HEK293 (cell line): ENCODE results near the gene FAM98C.

Source experiments
- CTCF ChIA-PET: fragments of 350-600 bp; formaldehyde crosslinking; extraction: SDS; loops from one replicate; lab custom pipeline; 2021; ENCODE audit warnings: antibody characterized with exemption; lab: Yijun Ruan, JAX
- POLR2A ChIA-PET: fragments of 300-600 bp; formaldehyde crosslinking; extraction: SDS; loops from one replicate; lab custom pipeline; 2020; ENCODE audit warnings: antibody characterized with exemption, inconsistent platforms; lab: Yijun Ruan, JAX
- H3K27ac ChIP-seq: fragments of 200-500 bp; sonication (Bioruptor generic); 2 replicates; pipeline ENCODE4 v1.5.1; 2014; ENCODE audit warnings: low read depth, low read length, control low read depth, inconsistent platforms; ENCODE audit errors: extremely low read depth
- H3K36me3 ChIP-seq, 2 experiments: fragments of 200-500 bp in 1 of 2; sonication (Bioruptor generic) in 1 of 2; 1 replicate in 1 of 2; 2 replicates in 1 of 2; pipeline ENCODE4 v1.5.1; 2014 to 2017; ENCODE audit warnings: inconsistent platforms in 2 of 2, low read length in 2 of 2; ENCODE audit not compliant: control insufficient read depth in 2 of 2, insufficient read depth in 1 of 2
- H3K4me1 ChIP-seq: fragments of 200-500 bp; sonication (Bioruptor generic); 2 replicates; pipeline ENCODE4 v1.5.1; 2014; ENCODE audit warnings: mild to moderate bottlenecking, low read length, inconsistent platforms; ENCODE audit not compliant: control insufficient read depth, insufficient read depth
- H3K4me3 ChIP-seq: 2 replicates; pipeline ENCODE4 v1.5.1; 2011; ENCODE audit warnings: low read depth, mild to moderate bottlenecking, control low read depth, low read length, moderate library complexity
- H3K9me3 ChIP-seq: fragments of 200-500 bp; sonication (Bioruptor generic); 2 replicates; pipeline ENCODE4 v1.5.1; 2014; ENCODE audit warnings: low read depth, low read length, inconsistent platforms; ENCODE audit not compliant: control insufficient read depth, insufficient read depth
- FEZF1 ChIP-seq: fragments of 450-650 bp; formaldehyde crosslinking; IDR thresholded peaks from 2 replicates; pipeline ENCODE4 v1.5.1; 2016; ENCODE audit warnings: missing biosample characterization, missing genetic modification characterization
- GLIS2 ChIP-seq: fragments of 450-650 bp; formaldehyde crosslinking; IDR thresholded peaks from 2 replicates; pipeline ENCODE4 v1.5.1; 2016; ENCODE audit warnings: missing biosample characterization, missing genetic modification characterization
- HOXA7 ChIP-seq: sonication (generic); formaldehyde crosslinking; IDR thresholded peaks from 2 replicates; pipeline ENCODE4 v1.8.1; 2022; ENCODE audit warnings: missing genetic modification reagents, borderline replicate concordance
- KLF16 ChIP-seq: fragments of 450-650 bp; formaldehyde crosslinking; IDR thresholded peaks from 2 replicates; pipeline ENCODE4 v1.5.1; 2017; ENCODE audit warnings: missing biosample characterization, missing genetic modification characterization
- PRDM10 ChIP-seq: fragments of 450-650 bp; formaldehyde crosslinking; IDR thresholded peaks from 2 replicates; pipeline ENCODE4 v1.5.1; 2016; ENCODE audit warnings: missing biosample characterization, missing genetic modification characterization
- SCRT1 ChIP-seq: fragments of 450-650 bp; formaldehyde crosslinking; IDR thresholded peaks from 2 replicates; pipeline ENCODE4 v1.5.1; 2016; ENCODE audit warnings: missing biosample characterization, missing genetic modification characterization, borderline replicate concordance
- SCRT2 ChIP-seq: fragments of 450-650 bp; formaldehyde crosslinking; IDR thresholded peaks from 2 replicates; pipeline ENCODE4 v1.5.1; 2016; ENCODE audit warnings: missing biosample characterization, missing genetic modification characterization
- TRIM28 ChIP-seq: IDR thresholded peaks from 2 replicates; pipeline ENCODE4 v1.6.1; 2011; ENCODE audit warnings: low read length, control low read depth, borderline replicate concordance
- WT1 ChIP-seq: fragments of 450-650 bp; formaldehyde crosslinking; IDR thresholded peaks from 2 replicates; pipeline ENCODE4 v1.5.1; 2016; ENCODE audit warnings: missing biosample characterization, missing genetic modification characterization
- YY1 ChIP-seq: fragments of 450-650 bp; formaldehyde crosslinking; IDR thresholded peaks from 2 replicates; pipeline ENCODE4 v1.5.1; 2018; ENCODE audit warnings: missing biosample characterization, missing genetic modification characterization
- YY2 ChIP-seq: fragments of 450-650 bp; formaldehyde crosslinking; IDR thresholded peaks from 2 replicates; pipeline ENCODE4 v1.5.1; 2016; ENCODE audit warnings: missing biosample characterization, missing genetic modification characterization
- ZBTB48 ChIP-seq: fragments of 450-650 bp; formaldehyde crosslinking; IDR thresholded peaks from 2 replicates; pipeline ENCODE4 v1.5.1; 2016; ENCODE audit warnings: missing biosample characterization, missing genetic modification characterization
- ZNF16 ChIP-seq: fragments of 450-650 bp; formaldehyde crosslinking; IDR thresholded peaks from 2 replicates; pipeline ENCODE4 v1.5.1; 2016; ENCODE audit warnings: low read depth, missing biosample characterization, missing genetic modification characterization
- ZNF2 ChIP-seq: fragments of 450-650 bp; formaldehyde crosslinking; IDR thresholded peaks from 2 replicates; pipeline ENCODE4 v1.5.1; 2016; ENCODE audit warnings: missing biosample characterization, missing genetic modification characterization
- ZNF214 ChIP-seq: fragments of 450-650 bp; formaldehyde crosslinking; IDR thresholded peaks from 2 replicates; pipeline ENCODE4 v1.5.1; 2017; ENCODE audit warnings: missing biosample characterization, mild to moderate bottlenecking, missing genetic modification characterization, borderline replicate concordance
- ZNF239 ChIP-seq: fragments of 450-650 bp; formaldehyde crosslinking; IDR thresholded peaks from 2 replicates; pipeline ENCODE4 v1.5.1; 2016; ENCODE audit warnings: missing biosample characterization, missing genetic modification characterization
- ZNF311 ChIP-seq: fragments of 450-650 bp; formaldehyde crosslinking; IDR thresholded peaks from 2 replicates; pipeline ENCODE4 v1.5.1; 2017; ENCODE audit warnings: missing biosample characterization, missing genetic modification characterization, borderline replicate concordance
- ZNF394 ChIP-seq: fragments of 450-650 bp; formaldehyde crosslinking; IDR thresholded peaks from 2 replicates; pipeline ENCODE4 v1.5.1; 2016; ENCODE audit warnings: missing biosample characterization, missing genetic modification characterization, mild to moderate bottlenecking, moderate library complexity, borderline replicate concordance
- ZNF449 ChIP-seq: fragments of 450-650 bp; formaldehyde crosslinking; IDR thresholded peaks from 2 replicates; pipeline ENCODE4 v1.5.1; 2017; ENCODE audit warnings: missing biosample characterization, mild to moderate bottlenecking, missing genetic modification characterization, moderate library complexity
- ZNF510 ChIP-seq: fragments of 450-650 bp; formaldehyde crosslinking; IDR thresholded peaks from 2 replicates; pipeline ENCODE4 v1.5.1; 2018; ENCODE audit warnings: mild to moderate bottlenecking, missing genetic modification characterization, missing biosample characterization; ENCODE audit not compliant: insufficient replicate concordance
- ZNF549 ChIP-seq: fragments of 450-650 bp; IDR thresholded peaks from 2 replicates; pipeline ENCODE4 v1.5.1; 2018; ENCODE audit warnings: missing biosample characterization, missing genetic modification characterization, mild to moderate bottlenecking, inconsistent platforms, moderate library complexity
- ZNF561 ChIP-seq: fragments of 450-650 bp; IDR thresholded peaks from 2 replicates; pipeline ENCODE4 v1.5.1; 2018; ENCODE audit warnings: missing biosample characterization, missing genetic modification characterization, borderline replicate concordance
- ZNF626 ChIP-seq: fragments of 450-650 bp; sonication (Bioruptor Pico); formaldehyde crosslinking; IDR thresholded peaks from 2 replicates; pipeline ENCODE4 v1.5.1; 2018; ENCODE audit warnings: missing biosample characterization, missing genetic modification characterization, inconsistent platforms
- ZNF701 ChIP-seq: fragments of 450-650 bp; formaldehyde crosslinking; IDR thresholded peaks from 2 replicates; pipeline ENCODE4 v1.5.1; 2016; ENCODE audit warnings: missing biosample characterization, missing genetic modification characterization
- ZSCAN4 ChIP-seq: fragments of 450-650 bp; formaldehyde crosslinking; IDR thresholded peaks from 2 replicates; pipeline ENCODE4 v1.5.1; 2017; ENCODE audit warnings: missing biosample characterization, missing genetic modification characterization
- ZSCAN5A ChIP-seq: fragments of 450-650 bp; formaldehyde crosslinking; IDR thresholded peaks from 2 replicates; pipeline ENCODE4 v1.5.1; 2016; ENCODE audit warnings: missing biosample characterization, missing genetic modification characterization

The FAM98C gene

GRCh38 chr19:38443458-38443999, 40.6 kb downstream of the FAM98C start:
- Histone ChIP-seq H3K9me3 (no peaks in the 10 kb centered on the region), H3K4me3 (no peak overlapping the region), H3K36me3 (no peaks in the 10 kb centered on the region)
- POLR2A ChIA-PET: no interaction called here
- TF ChIP-seq ZBTB48 (tag by site-specific recombination): no peak
- peak; percentile 96 for TF ChIP-seq SCRT1 (tag by site-specific recombination)
- TF ChIP-seq SCRT2 (tag by site-specific recombination): peak; percentile 97
- TF ChIP-seq ZNF16 (tag by site-specific recombination): peak; percentile 70; the same call in 1 of the 2 replicates
- TF ChIP-seq, all 188 proteins: peak for 3
- no peaks in the 10 kb centered on the region for H3K4me1 ChIP-seq
- H3K27ac ChIP-seq: no peak overlapping the region
- CTCF ChIA-PET: no interaction called here

- no peaks in the 10 kb centered on the region for H3K36me3 ChIP-seq
- no peak overlapping the region for H3K27ac ChIP-seq
- H3K4me3 ChIP-seq: no peak overlapping the region
- POLR2A ChIA-PET: interaction anchor here (0.6 kb wide), 1 partner anchor 27 kb away, joined by 5 read pairs; no protein-coding TSS in a partner anchor
- H3K9me3 ChIP-seq: no peaks in the 10 kb centered on the region
- CTCF ChIA-PET: interaction anchor here (0.6 kb wide), 1 partner anchor 1115 kb away, joined by 4 read pairs; no protein-coding TSS in a partner anchor
- no peaks in the 10 kb centered on the region for H3K4me1 ChIP-seq
- TF ChIP-seq WT1 (no peak), ZNF510 (tag by site-specific recombination) (no peak), ZNF626 (no peak), YY1 (tag by site-specific recombination) (no peak), ZNF311 (tag by site-specific recombination) (no peak), PRDM10 (peak; percentile 42; the same call in 1 of the 2 replicates), HOXA7 (no peak), ZNF394 (tag by site-specific recombination) (no peak), KLF16 (tag by site-specific recombination) (no peak), TRIM28 (no peak), YY2 (no peak), FEZF1 (no peak), ZNF449 (no peak), ZNF549 (tag by site-specific recombination) (no peak), ZSCAN5A (tag by site-specific recombination) (no peak), ZNF561 (tag by site-specific recombination) (no peak), ZSCAN4 (tag by site-specific recombination) (no peak), ZNF239 (no peak), ZNF214 (tag by site-specific recombination) (no peak), ZNF701 (tag by site-specific recombination) (no peak), ZNF2 (tag by site-specific recombination) (no peak), GLIS2 (tag by site-specific recombination) (peak; percentile 13; the same call in 1 of the 2 replicates)
Observed at GRCh38 chr19:38444026-38444425, 41.1 kb downstream of the FAM98C start.
